ENCODE results near the gene YIPF2.

YIPF2 gene

DNA sequence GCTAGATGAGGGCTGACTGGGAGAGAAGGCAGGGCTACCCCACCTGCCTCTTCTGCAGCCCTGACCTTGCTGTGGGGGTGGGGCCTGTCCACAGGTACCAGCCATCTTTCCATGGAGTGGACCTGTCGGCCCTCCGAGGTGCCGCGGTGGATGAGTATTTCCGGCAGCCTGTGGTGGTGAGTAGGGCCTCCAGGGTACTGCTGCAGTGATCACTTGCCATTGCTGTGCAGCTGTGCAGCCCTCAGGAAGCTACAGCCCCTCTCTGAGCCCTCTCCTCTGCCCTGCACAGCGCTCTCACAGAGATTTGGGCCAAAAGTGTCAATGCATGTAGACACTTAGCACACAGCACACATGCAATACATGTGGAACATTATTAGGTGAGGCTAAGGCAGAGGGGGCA lies 11.8 kb downstream of the YIPF2 start:
- TF ChIP-seq, protein P1, sequence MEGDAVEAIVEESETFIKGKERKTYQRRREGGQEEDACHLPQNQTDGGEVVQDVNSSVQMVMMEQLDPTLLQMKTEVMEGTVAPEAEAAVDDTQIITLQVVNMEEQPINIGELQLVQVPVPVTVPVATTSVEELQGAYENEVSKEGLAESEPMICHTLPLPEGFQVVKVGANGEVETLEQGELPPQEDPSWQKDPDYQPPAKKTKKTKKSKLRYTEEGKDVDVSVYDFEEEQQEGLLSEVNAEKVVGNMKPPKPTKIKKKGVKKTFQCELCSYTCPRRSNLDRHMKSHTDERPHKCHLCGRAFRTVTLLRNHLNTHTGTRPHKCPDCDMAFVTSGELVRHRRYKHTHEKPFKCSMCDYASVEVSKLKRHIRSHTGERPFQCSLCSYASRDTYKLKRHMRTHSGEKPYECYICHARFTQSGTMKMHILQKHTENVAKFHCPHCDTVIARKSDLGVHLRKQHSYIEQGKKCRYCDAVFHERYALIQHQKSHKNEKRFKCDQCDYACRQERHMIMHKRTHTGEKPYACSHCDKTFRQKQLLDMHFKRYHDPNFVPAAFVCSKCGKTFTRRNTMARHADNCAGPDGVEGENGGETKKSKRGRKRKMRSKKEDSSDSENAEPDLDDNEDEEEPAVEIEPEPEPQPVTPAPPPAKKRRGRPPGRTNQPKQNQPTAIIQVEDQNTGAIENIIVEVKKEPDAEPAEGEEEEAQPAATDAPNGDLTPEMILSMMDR (IDR thresholded peaks at IDR 0.05; ENCODE audit: low read depth, low read length, missing control alignments) = no peak
- H3K4me3 ChIP-seq (replicated peaks; ENCODE audit: low read depth, low read length) = no peak overlapping the region

DNA sequence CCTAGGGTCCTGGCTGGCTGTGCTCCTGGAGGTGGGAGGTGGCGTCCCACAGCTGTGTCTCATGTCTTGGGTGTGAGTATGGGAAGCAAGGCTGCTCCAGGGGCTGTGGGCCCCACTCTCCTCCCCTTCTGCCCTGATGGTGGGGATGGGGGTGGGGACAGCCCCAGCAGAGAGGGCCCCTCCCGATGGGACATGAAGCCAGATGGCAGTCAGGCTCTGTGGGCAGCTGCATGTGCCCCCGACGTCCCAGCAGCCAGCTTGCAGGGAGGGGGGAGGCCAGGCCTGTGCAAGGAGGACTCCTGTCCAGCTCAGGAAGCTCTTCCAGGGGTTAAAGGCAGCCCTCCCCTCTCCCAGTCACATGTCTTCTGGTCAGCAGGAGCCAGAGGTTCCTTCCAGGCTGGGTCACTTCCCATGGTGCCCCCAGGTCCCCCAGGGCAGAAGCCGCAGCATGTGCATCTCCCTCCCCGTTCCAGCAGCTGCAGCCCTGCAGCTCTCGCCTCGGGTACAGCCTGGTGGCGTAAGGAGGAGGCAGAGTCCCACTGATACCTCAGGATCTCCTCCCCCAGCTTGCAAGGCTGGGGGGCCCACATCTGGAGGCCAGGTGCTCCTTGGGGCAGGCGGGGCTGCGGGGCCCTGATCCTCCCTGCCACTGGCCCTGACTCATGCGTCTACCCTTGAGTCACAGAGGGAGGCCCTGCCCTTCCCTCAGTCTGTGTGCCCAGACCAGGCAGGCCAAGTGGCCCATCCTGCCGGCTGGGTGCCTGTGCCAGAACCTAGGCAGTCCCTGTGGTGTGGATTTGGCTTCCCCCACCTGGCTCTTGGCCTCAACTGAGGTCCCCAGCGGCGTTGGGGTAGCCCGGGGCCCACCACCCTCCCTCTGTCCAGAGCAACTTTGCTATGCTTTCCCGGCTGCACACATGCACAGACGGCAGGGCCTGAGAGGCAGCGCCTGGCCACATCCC lies 13.0 kb downstream of the YIPF2 start:
- 0 out of 2 replicates have a peak overlapping the region, but pooled peaks have one; percentile 2 for H3K4me3 ChIP-seq (replicated peaks; ENCODE audit: low read depth, low read length)
- TF ChIP-seq, protein P1 (IDR thresholded peaks at IDR 0.05; ENCODE audit: low read depth, low read length, missing control alignments) = peak; percentile 54
- DNase-seq (ENCODE audit: extremely low read depth, low read depth) = peak; percentile 93

More for the DNA sequence above, 11.8 kb downstream of the YIPF2 start:
- DNase-seq (ENCODE audit: extremely low read depth, low read depth) = no peak

DNA sequence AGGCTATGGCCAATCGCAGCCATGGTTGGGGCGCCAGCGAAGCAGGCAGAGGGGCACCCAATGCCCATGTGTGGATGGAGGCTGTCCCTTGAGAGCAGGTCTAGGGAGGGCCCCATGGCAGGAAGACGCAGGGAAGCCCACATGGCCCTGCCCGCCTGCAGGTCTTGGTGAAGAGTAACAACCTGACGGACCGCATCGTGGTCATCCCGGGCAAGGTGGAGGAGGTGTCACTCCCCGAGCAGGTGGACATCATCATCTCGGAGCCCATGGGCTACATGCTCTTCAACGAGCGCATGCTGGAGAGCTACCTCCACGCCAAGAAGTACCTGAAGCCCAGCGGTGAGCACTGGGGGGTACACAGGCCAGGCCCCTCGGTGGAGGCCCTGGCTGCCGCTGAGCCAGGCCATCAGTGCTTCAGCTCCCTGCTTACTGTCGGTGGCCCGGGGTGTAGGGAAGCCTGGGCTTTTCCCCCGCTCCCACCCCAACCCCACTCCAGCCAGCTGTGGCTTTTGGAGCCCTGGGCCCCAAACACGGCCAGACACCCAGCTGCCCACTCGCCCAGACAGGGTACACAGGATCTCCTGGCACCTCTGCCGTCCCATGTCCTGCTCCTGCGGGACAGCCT lies 14.6 kb downstream of the YIPF2 start:
- no peak overlapping the region for H3K4me3 ChIP-seq (replicated peaks; ENCODE audit: low read depth, low read length)
- DNase-seq (ENCODE audit: extremely low read depth, low read depth) = no peak
- TF ChIP-seq, protein P1 (IDR thresholded peaks at IDR 0.05; ENCODE audit: low read depth, low read length, missing control alignments) = no peak

DNA sequence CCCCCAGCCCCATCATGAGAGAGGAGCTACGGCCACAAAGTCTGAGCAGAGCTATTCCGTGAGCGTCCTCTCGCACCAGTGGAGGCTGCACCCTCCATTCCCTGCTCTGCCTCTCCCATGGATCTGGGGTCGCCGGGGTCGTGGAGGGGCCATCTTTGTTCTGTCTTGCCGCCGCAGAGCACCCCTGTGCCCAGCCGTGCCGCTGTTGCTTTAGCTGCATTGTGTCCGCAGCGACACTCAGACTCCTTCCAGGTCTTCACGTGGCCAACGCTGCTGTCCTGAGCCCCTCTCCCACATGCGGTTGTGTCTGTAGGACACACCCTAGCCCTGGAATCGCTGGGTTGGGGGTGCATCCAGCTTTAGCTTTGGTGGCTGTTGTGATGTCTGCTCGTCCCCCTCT lies 15.8 kb downstream of the YIPF2 start:
- TF ChIP-seq, protein P1 (IDR thresholded peaks at IDR 0.05; ENCODE audit: low read depth, low read length, missing control alignments) = no peak
- DNase-seq (ENCODE audit: extremely low read depth, low read depth) = no peak
- H3K4me3 ChIP-seq (replicated peaks; ENCODE audit: low read depth, low read length) = no peak overlapping the region

GRCh38 chr19:10911579-10912363 lies 16.7 kb downstream of the YIPF2 start:
- H3K4me3 ChIP-seq (replicated peaks; ENCODE audit: low read depth, low read length) = no peak overlapping the region
- TF ChIP-seq, protein P1 (IDR thresholded peaks at IDR 0.05; ENCODE audit: low read depth, low read length, missing control alignments) = no peak
- DNase-seq (ENCODE audit: extremely low read depth, low read depth) = no peak

GRCh38 chr19:10908380-10908960 lies 20.0 kb downstream of the YIPF2 start:
- DNase-seq (ENCODE audit: extremely low read depth, low read depth) = no peak
- no peak overlapping the region for H3K4me3 ChIP-seq (replicated peaks; ENCODE audit: low read depth, low read length)
- TF ChIP-seq, protein P1 (IDR thresholded peaks at IDR 0.05; ENCODE audit: low read depth, low read length, missing control alignments) = no peak
